Measurements from ENCODE around the gene FAM186B. TPM values are rescaled to one million over a fixed set of nuclear protein-coding genes. Genes with fewer than 3 reads are reported as not detected.

FAM186B gene
- polyA plus RNA-seq, 1 donor, result 1.8 TPM

GRCh38 chr12:49552014-49552413, 53.4 kb downstream of the FAM186B start:
- no peak for DNase-seq (ENCODE audit: low read depth)

DNA sequence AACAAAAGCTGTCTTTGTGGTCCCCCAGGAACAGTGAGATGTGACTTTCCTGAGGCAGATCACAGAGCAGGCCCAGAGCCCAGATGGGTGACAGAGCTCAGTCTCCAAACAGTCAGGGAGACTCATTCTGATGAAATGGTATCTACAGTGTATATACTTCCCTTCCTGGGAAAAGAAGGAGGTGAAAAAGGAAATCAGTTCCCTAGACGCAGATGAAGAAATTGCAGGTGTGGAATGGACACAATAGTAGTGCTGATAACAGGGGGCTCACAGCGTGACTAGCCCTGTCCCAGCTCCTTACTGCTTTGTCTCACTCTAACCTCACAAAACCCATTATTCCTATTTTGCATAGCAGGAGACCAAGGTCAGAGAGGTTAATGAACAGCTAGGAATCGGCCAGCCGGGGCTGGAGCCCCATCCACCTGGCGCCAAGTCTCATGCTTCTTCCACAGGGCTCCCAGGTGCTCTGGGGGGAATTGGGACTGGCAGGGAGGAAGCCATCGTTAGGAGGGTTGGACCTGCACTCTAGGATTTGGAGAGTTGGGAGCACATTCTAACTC, 54.7 kb downstream of the FAM186B start:
- no peak for DNase-seq (ENCODE audit: low read depth)

DNA sequence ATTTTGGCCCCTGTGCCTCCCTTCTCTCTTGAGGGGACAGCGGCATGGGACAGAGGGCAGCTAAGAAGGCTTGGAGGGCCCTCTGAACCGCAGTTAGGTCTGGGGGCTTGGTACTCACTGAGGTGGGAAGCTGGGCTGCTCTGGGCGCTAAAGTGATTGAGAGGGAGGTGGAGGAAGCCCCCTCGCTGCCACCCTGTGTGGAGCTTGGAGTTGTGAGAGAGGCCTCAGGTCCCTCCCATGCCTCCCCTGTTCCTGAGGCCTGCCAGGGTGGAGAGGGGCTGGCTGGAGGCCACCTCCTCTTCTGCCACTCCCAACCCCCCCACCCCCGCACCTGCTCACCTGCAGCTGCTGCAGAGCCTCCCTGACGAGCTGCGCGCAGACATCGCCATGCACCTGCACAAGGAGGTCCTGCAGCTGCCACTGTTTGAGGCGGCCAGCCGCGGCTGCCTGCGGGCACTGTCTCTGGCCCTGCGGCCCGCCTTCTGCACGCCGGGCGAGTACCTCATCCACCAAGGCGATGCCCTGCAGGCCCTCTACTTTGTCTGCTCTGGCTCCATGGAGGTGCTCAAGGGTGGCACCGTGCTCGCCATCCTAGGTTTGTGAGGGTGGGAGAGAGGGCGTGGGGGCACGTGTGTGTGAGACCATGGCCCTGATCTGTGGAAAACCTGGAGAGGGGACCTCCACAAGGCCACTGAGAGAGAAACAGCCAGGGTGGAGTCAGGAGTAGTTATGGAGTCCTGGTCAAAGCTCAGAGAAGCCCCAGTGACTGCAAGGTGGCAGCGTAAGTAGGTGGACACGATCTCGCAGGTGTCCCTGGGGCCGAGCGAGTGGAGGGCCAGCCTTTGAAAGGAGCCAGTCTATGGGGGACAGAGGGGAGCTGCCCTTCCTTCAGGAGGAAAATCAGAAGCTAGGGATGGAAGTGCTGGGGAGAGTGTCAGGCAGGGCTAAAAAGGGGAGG, 55.4 kb downstream of the FAM186B start:
- no peak for DNase-seq (ENCODE audit: low read depth)

- no peak for DNase-seq (ENCODE audit: low read depth)
These were observed 56.4 kb downstream of the FAM186B start for GRCh38 chr12:49548822-49549648.

- DNase-seq (ENCODE audit: low read depth), result no peak
These were observed 57.0 kb downstream of the FAM186B start for GRCh38 chr12:49548481-49548821.

- DNase-seq (ENCODE audit: low read depth), result no peak
These were observed 58.2 kb downstream of the FAM186B start for GRCh38 chr12:49547090-49547690.

DNA sequence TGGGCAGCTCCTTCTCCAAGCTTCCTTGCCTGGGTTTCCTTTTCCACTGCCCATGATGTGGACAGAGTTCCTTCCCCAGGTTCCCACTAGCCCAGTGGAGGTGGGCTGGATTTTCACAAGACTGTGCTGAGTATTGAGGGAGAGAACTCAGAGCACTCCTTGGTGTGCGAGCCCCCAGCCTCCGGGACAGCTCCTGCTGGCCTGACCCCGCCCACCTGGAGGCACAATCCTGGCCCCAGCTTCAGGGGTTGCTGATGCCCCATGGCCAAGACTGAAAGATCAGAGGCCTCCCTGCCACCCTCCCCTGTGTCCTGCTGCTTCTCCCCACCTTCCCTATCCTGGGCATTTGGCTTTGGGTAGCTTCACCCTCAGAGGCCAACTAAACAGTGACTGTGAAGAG, 59.0 kb downstream of the FAM186B start:
- no peak for DNase-seq (ENCODE audit: low read depth)

DNA sequence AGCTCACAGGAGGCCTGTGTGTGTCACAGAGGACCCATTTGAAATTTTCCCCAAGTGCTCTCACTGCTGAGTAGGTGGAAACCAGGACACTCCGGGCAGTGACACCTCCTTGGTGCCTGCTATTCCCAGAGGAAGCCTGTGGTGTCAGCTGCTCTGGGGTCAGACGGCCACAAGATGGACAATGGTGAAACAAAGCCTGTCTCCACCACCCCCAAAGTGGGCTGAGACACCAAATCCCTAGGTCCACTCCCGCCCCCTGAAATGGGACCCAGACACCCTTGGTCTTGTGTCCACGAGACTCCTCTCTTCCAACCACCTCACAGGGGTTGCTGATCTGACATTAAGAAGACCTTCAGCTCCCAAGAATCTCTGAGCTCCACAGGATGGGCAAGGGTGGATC, 59.6 kb downstream of the FAM186B start:
- DNase-seq (ENCODE audit: low read depth), result no peak

GRCh38 chr12:49543914-49544815, 61.3 kb downstream of the FAM186B start:
- no peak for DNase-seq (ENCODE audit: low read depth)

DNA sequence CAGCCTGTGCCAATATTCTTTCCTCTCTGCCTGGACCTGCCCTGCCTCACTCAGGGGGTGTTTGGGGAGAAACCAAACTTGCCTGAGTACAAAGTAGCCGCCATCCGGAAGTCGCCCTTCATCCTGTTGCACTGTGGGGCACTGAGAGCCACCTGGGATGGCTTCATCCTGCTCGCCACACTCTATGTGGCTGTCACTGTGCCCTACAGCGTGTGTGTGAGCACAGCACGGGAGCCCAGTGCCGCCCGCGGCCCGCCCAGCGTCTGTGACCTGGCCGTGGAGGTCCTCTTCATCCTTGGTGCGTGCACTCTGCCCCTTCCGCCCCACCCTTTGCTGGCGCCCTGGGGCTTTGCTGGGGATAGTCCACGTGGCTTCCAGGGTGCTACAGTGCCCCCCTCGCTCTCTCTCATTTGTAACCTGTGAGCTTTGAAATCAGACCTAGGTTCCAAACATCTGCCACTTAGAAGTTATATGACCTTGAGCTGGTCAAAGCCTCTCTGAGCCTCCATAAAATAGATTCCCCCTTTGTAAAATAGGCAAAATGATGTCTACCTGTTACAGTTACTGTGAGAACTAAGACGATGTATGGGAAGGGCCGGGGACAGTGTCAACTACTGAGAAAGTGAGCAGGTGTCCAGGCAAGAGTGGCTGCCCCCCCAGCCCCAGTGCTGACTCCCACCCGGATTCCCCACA, 62.1 kb downstream of the FAM186B start:
- DNase-seq (ENCODE audit: low read depth), result no peak

- DNase-seq (ENCODE audit: low read depth), result no peak
These were observed 62.8 kb downstream of the FAM186B start for GRCh38 chr12:49542592-49543160.

- DNase-seq (ENCODE audit: low read depth), result no peak
These were observed 63.4 kb downstream of the FAM186B start for GRCh38 chr12:49541911-49542505.

GRCh38 chr12:49541140-49541861, 64.1 kb downstream of the FAM186B start:
- DNase-seq (ENCODE audit: low read depth), result no peak

- no peak for DNase-seq (ENCODE audit: low read depth)
These were observed 65.0 kb downstream of the FAM186B start for GRCh38 chr12:49540229-49541139.

GRCh38 chr12:49539406-49540228, 65.8 kb downstream of the FAM186B start:
- DNase-seq (ENCODE audit: low read depth), result no peak

DNA sequence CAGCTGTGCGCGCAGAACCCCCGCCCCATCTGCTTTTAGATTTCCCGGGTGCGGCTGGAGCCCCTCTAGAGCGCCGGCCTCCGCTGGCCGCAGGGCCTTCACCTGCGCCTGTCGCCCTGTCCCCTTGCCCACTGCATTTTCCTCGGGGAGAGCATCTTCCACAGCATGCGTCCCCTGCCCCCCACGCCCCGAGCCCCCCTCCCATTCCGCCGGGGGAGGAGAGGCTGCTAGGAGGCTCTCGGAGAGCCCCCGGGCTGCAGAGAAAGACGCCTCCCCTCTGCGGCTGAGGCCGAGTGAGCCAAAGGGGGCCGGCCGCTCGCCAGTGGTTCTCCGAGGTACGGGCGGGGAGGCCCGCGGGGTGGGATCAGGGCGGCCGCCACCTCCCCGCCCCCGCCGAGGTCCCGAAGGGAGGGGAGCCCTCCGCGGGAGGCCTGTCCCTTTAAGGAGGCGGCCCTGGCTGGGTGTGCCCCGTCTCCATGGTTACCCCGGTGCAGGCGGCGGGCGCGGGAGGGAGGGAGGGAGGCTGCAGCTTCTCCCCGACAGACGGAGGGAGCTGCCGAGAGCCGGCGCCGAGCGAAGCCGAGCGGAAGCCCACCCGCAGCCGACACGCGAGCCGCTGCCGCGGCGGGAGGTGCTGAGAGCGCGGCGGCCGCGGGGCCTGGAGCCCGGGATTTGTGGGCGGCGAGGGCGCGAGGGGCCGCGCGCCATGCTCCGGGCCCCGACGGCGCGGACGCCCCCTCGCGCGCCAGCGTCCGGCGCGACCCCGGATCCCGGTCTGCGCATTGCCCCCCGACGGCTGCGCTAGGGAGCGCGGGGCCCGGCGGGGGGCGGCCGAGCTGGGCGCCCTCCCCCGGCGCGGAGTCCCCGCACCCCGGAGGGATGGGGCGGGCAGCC, 66.7 kb downstream of the FAM186B start, which contains the start of gene KCNH3:
Gene KCNH3 (plus strand): TSS at position 521 of the 894 bp plus-strand sequence. CDS start 387 bp downstream, outside the sequence.
- DNase-seq (ENCODE audit: low read depth), result peak; percentile 13
